GM15510 (cell line): ENCODE measurements around the gene ZBED2.

ENCODE experiments used
- POLR2A ChIP-seq: IDR thresholded peaks from 3 replicates; pipeline ENCODE4 v1.6.1; 2011; ENCODE audit warnings: borderline replicate concordance; ENCODE audit not compliant: insufficient read length; ENCODE audit errors: extremely low read depth

Gene ZBED2

GRCh38 chr3:111609700-111610099 lies 14.6 kb upstream of the ZBED2 start:
- TF ChIP-seq POLR2A = no peak

GRCh38 chr3:111608383-111608782 lies 13.2 kb upstream of the ZBED2 start:
- TF ChIP-seq POLR2A = no peak

DNA sequence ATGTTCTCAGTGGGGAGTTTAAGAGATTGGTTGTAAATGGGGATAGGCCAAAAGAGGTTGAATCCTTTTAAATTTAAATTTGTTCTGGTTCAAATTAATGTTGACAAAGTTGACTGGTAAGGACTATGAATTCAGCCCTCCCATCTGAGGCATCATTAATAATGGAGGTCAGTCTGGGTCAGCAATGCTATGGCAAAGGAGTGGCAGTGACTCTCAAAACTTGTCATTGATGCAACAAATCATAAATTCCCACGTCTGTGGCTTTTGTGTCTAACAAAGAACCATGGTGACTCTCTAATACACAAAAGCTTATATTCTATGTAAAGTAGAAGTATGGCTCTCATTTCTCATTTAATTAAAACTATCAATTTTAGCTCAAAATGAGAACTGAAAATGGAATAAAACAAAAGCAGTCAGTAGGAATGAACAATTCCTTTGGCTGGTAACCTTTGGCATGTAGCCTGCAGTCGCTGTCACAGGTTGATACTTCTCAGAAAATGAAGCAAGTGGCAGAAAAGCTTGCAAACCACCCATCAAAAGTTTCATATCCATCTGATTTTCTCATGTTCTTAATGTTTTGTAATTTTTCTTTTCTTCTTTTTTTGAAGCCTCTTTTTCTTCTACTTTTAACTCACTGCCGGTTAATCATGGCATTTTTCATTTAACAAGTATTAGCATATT lies 12.2 kb upstream of the ZBED2 start:
- TF ChIP-seq POLR2A = no peak

GRCh38 chr3:111605493-111605892 lies 10.3 kb upstream of the ZBED2 start:
- TF ChIP-seq POLR2A = no peak

DNA sequence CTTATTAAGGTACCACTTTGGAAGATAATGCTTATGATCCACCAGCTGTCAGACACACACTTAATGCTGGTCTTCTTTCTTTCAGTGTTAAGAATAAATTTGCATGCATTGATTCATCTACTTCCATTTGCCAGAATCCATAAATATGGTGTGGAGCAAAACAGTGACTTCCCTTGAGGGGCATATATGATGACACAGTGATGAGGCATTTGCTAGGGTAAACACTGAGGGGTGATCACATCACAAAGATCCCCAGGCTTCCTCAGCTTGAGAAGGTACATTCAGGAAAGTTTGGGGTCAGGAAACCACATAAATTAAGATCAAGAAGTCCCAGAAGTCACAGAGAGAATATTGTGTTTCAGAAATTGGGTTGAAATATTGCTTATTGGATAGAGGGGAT lies 9.9 kb upstream of the ZBED2 start:
- TF ChIP-seq POLR2A = no peak

GRCh38 chr3:111604119-111604518 lies 9.0 kb upstream of the ZBED2 start:
- no peak for TF ChIP-seq POLR2A

- TF ChIP-seq POLR2A = no peak
Observed at GRCh38 chr3:111603679-111604078, 8.5 kb upstream of the ZBED2 start.

GRCh38 chr3:111601810-111602209 lies 6.7 kb upstream of the ZBED2 start:
- no peak for TF ChIP-seq POLR2A

GRCh38 chr3:111598552-111598951 lies 3.4 kb upstream of the ZBED2 start:
- TF ChIP-seq POLR2A = no peak

GRCh38 chr3:111598139-111598538 lies 3.0 kb upstream of the ZBED2 start:
- no peak for TF ChIP-seq POLR2A

DNA sequence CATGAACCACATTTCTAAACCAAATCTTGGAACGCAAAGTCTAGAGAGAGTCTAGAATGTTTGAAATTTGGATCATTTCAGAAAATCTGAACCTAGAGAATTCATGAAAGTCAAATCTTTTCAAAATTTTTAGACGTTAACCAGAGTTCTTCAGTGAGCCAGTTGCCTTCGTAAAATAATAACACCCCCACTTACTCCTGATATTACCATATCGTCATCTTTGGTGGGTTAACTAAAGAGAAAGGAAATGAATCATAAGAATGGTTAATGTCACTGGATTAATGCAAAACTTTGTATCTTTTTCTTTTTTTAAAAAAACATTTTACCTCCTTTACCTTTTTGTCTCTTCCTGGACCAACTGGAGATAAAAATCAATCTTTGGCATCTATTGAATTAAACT lies 1.2 kb upstream of the ZBED2 start:
- TF ChIP-seq POLR2A = no peak

- no peak for TF ChIP-seq POLR2A
Observed at GRCh38 chr3:111594781-111595180, 365 bp downstream of the ZBED2 start.

DNA sequence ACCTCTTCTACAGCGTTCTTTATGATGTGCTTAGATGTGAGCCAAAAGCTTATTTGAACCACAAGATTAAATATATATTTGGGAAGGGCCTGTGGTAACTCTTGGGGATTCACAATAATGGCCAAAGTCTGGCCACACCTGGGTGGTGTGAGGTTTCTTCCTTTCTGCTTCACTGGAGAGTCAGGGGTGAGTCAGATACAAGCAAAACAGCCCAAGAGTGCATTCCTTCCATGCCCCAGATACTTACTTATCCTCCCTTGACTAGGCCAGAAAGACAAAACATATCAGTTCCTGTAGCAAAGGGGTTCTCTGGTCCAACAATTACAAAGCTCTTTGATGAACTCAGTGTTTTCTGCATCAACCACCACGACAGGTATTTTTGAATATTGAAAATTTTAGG lies 941 bp downstream of the ZBED2 start:
- no peak for TF ChIP-seq POLR2A

GRCh38 chr3:111593666-111594065 lies 1.5 kb downstream of the ZBED2 start:
- TF ChIP-seq POLR2A = no peak

DNA sequence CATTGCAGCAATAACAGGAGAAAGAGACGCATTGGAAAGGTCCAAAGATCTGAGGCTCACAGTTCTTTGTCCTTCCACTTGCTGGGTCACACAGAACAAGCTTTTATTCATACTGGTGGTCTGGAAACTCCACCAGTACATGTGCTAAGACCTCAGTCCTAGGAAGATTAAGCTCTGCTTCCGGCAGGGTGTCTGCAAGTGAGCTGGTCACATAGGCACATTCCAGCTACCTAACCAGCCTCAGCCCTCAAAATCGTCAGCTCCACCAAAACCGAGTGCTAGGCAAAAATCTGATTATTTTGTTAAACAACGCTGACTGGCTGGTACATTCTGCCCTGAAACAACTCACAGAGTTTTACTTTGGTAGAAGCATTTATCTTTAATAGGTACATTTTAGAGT lies 2.2 kb downstream of the ZBED2 start:
- peak; percentile 23 for TF ChIP-seq POLR2A

GRCh38 chr3:111592143-111592542 lies 3.0 kb downstream of the ZBED2 start:
- TF ChIP-seq POLR2A = no peak

- TF ChIP-seq POLR2A = no peak
Observed at GRCh38 chr3:111591555-111591954, 3.6 kb downstream of the ZBED2 start.
